NK-92 (cell line): ENCODE results near the gene MON2.

ENCODE experiments used
- DNase-seq: peaks from one replicate; lab custom pipeline; 2025; ENCODE audit not compliant: unreplicated experiment; lab: John Stamatoyannopoulos, UW

MON2 gene

GRCh38 chr12:62604373-62604772 lies 137.7 kb downstream of the MON2 start:
- DNase-seq, result no peak

- no peak for DNase-seq
Observed at GRCh38 chr12:62604871-62605270, 138.2 kb downstream of the MON2 start.

GRCh38 chr12:62605981-62606380 lies 139.4 kb downstream of the MON2 start:
- DNase-seq, result no peak

- no peak for DNase-seq
Observed at GRCh38 chr12:62606654-62607053, 140.0 kb downstream of the MON2 start.

- no peak for DNase-seq
Observed at GRCh38 chr12:62613081-62613480, 146.5 kb downstream of the MON2 start.

- DNase-seq, result no peak
Observed at GRCh38 chr12:62618319-62618718, 151.7 kb downstream of the MON2 start.

GRCh38 chr12:62618930-62619329 lies 152.3 kb downstream of the MON2 start:
- DNase-seq, result no peak

GRCh38 chr12:62621101-62621638 lies 154.5 kb downstream of the MON2 start:
- no peak for DNase-seq

GRCh38 chr12:62622177-62622576 lies 155.6 kb downstream of the MON2 start:
- no peak for DNase-seq

GRCh38 chr12:62625228-62625627 lies 158.6 kb downstream of the MON2 start:
- no peak for DNase-seq

GRCh38 chr12:62627181-62627580 lies 160.6 kb downstream of the MON2 start:
- DNase-seq, result no peak

- no peak for DNase-seq
Observed at GRCh38 chr12:62629413-62629812, 162.8 kb downstream of the MON2 start.

GRCh38 chr12:62629971-62630739 lies 163.5 kb downstream of the MON2 start:
- DNase-seq, result no peak

- DNase-seq, result no peak
Observed at GRCh38 chr12:62631471-62632410, 165.1 kb downstream of the MON2 start.

GRCh38 chr12:62632411-62632918 lies 165.8 kb downstream of the MON2 start:
- no peak for DNase-seq

- no peak for DNase-seq
Observed at GRCh38 chr12:62635649-62636048, 169.0 kb downstream of the MON2 start.

- DNase-seq, result no peak
Observed at GRCh38 chr12:62637679-62638078, 171.1 kb downstream of the MON2 start.

- no peak for DNase-seq
Observed at GRCh38 chr12:62640910-62641448, 174.4 kb downstream of the MON2 start.

- no peak for DNase-seq
Observed at GRCh38 chr12:62642486-62642885, 175.9 kb downstream of the MON2 start.

GRCh38 chr12:62643486-62643885 lies 176.9 kb downstream of the MON2 start:
- DNase-seq, result no peak

- DNase-seq, result no peak
Observed at GRCh38 chr12:62646566-62646965, 179.9 kb downstream of the MON2 start.
